Urinary bladder (tissue), 4 donors: ENCODE results near the gene LRRC4C. TPM values are rescaled to one million over a fixed set of nuclear protein-coding genes. Genes with fewer than 3 reads are reported as not detected.

Source experiments
- DNase-seq: peaks from one replicate; pipeline ENCODE4 v3.0.0-alpha.2; 2015; ENCODE audit errors: extremely low spot score
- H3K27ac ChIP-seq: one replicate; pipeline ENCODE4 v1.5.1; 2013; ENCODE audit warnings: low read depth, mild to moderate bottlenecking, moderate library complexity
- H3K36me3 ChIP-seq: one replicate; pipeline ENCODE4 v1.6.1; 2013; ENCODE audit warnings: mild to moderate bottlenecking, moderate library complexity; ENCODE audit not compliant: insufficient read depth
- H3K4me1 ChIP-seq: one replicate; pipeline ENCODE4 v1.6.1; 2013; ENCODE audit warnings: mild to moderate bottlenecking, moderate library complexity; ENCODE audit not compliant: insufficient read depth
- H3K4me3 ChIP-seq: one replicate; pipeline ENCODE4 v1.5.1; 2013; ENCODE audit warnings: low read depth, low read length
- WGBS: extraction: QIAGEN DNeasy Blood & Tissue Kit; methylation state at CpG from one replicate; pipeline ENCODE4 v1.1.7; 2013; 5-methylcytosine and 5-hydroxymethylcytosine counted together
- polyA plus RNA-seq: library from polyadenylated mRNA; stranded (reverse); fragments of 200-250 nt; gene quantifications from one replicate; pipeline ENCODE4 v1.2.3, GENCODE V29; 2013
- total RNA-seq: library from RNA; depleted of rRNA; stranded (reverse); fragments of >200 nt; gene quantifications from one replicate; pipeline ENCODE4 v1.2.3, GENCODE V29; 2014
- donor health status: healthy with polysubstance abuse.
- donor health status: healthy.

The LRRC4C gene
- total and polyA plus RNA-seq, 2 donors: 3.0 to 7.2 TPM

GRCh38 chr11:40838181-40838683 lies 621.2 kb downstream of the LRRC4C start:
- no peak for DNase-seq

DNA sequence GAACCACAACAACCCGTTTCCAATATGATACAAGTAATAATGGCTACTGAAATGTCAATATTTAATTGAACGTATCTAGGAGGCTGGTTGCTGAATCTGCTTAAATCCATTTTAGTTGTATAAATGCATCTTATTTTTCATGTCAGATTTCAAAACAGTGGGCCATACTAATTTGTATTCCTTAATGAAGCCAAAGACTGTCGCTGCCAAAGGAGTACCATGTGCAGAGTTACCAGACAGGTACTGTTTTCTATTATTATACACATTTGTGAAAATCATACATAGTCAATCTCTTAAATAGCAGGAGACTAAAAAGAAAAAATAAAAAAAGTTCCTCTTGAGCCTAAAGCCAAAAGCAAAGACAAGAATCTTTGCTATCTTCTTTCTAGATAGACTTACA lies 632.3 kb downstream of the LRRC4C start:
- no peak for DNase-seq
- H3K27ac ChIP-seq: no peak overlapping the region
- WGBS: 89% methylated on average over 3 of the region's 3 CpGs
- H3K36me3 ChIP-seq: no peaks in the 10 kb centered on the region
- no peaks in the 10 kb centered on the region for H3K4me1 ChIP-seq
- H3K4me3 ChIP-seq: no peak overlapping the region

More at GRCh38 chr11:40838181-40838683, 621.2 kb downstream of the LRRC4C start:
- no peaks in the 10 kb centered on the region for H3K4me1 ChIP-seq
- H3K27ac ChIP-seq: no peak overlapping the region
- H3K36me3 ChIP-seq: no peaks in the 10 kb centered on the region
- 99% methylated on average over 1 of the region's 1 CpG for WGBS
- H3K4me3 ChIP-seq: no peak overlapping the region

GRCh38 chr11:40826601-40827000 lies 632.9 kb downstream of the LRRC4C start:
- H3K36me3 ChIP-seq: no peaks in the 10 kb centered on the region
- H3K27ac ChIP-seq: no peak overlapping the region
- 72% methylated on average over 2 of the region's 2 CpGs for WGBS
- DNase-seq: no peak
- no peak overlapping the region for H3K4me3 ChIP-seq
- no peaks in the 10 kb centered on the region for H3K4me1 ChIP-seq

DNA sequence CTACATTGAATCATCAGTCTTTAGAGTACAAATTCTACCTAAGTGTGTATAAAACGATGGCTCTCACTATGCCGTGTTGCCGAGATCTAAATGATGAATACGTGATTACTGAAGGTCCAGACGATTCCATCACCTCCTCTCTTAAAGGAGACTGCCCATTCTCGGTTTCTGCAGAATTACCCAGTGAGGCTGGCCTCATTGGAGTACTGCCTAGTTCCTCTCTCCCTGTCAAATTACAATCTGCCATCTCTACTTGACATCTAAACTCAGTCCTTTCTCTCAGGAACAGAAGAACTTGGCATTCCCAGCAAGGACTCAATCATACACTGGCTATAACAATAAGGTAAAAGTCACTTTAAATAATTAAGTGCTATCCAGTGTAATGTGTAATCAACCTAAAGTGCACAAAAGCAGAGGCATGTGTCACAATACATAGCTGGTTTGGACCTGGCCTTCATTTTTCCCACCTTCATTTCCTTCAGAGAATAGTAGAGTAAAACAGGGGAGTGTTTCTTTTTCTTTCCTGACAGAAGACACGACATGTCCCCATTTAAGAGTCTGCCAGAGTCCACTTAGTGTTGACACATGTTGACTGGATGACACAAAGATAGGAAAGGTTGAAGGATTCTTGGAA lies 634.1 kb downstream of the LRRC4C start:
- 75% methylated on average over 7 of the region's 7 CpGs for WGBS
- Histone ChIP-seq H3K4me3 (no peak overlapping the region), H3K4me1 (no peaks in the 10 kb centered on the region), H3K27ac (no peak overlapping the region), H3K36me3 (no peaks in the 10 kb centered on the region)
- no peak for DNase-seq

DNA sequence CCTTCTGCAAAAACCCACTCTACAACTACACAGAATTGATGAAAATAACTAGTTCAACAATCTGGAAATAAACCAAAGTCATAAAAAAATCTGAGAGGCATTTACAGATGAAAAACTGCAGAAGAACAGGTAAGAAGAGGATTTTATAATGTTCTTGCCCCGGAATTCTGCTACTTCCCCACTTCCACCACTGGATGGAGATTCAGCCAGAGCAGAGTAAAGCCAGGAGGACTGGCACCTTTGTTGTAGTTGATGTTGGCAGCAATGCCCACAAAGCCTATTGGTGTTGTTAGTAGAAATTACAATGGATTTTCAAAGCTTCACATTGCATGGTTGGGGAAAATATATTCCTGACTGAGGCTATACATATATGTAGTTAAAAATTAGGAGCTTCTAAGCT lies 640.2 kb downstream of the LRRC4C start:
- H3K4me1 ChIP-seq: no peaks in the 10 kb centered on the region
- 73% methylated on average over 1 of the region's 1 CpG for WGBS
- H3K27ac ChIP-seq: no peak overlapping the region
- H3K36me3 ChIP-seq: no peaks in the 10 kb centered on the region
- no peak for DNase-seq
- no peak overlapping the region for H3K4me3 ChIP-seq

DNA sequence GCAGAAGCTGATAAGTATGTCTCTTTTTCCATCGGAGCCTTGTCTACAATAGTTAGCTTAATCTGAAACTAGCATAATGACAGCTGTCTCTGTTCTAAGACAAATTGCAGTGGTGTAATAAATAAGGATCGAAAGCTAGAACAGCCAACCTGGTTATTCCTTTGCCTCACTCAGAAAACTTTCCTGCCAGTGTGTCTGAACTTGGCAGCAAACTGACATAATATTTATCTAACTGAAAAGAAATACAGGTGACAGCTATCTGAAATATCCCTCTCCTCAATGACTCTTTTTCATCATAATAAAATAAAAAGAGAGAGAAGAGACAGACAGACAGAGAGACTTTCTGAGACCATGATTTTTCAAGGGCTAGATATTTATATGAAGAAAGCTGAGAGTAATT lies 642.5 kb downstream of the LRRC4C start:
- H3K4me3 ChIP-seq: no peak overlapping the region
- WGBS: 73% methylated on average over 2 of the region's 2 CpGs
- no peaks in the 10 kb centered on the region for H3K36me3 ChIP-seq
- H3K27ac ChIP-seq: no peak overlapping the region
- no peak for DNase-seq
- no peaks in the 10 kb centered on the region for H3K4me1 ChIP-seq

- no peak overlapping the region for H3K4me3 ChIP-seq
- H3K27ac ChIP-seq: no peak overlapping the region
- H3K4me1 ChIP-seq: no peaks in the 10 kb centered on the region
- no peak for DNase-seq
- H3K36me3 ChIP-seq: no peaks in the 10 kb centered on the region
- 86% methylated on average over 1 of the region's 1 CpG for WGBS
Observed at GRCh38 chr11:40797981-40798380, 661.5 kb downstream of the LRRC4C start.

DNA sequence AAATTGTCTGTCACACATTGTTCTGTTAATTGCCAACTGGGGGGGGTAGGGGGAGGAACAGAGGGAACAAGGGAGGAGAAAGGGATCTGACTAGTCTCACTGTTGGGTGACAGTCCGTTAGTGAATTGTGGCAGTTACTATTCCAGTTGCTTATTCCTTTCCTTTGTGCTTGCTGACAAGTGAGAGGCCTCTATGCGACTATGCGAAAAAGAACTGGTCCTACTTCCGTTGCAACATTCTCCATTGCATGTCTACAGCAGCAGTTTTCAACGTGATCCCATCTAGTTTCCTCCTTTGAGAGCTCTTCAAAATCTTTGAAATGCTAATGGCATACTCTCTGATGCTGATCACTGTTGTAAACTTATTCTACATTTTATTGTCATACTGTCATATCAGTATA lies 672.2 kb downstream of the LRRC4C start:
- 52% methylated on average over 5 of the region's 5 CpGs for WGBS
- Histone ChIP-seq H3K4me3 (no peak overlapping the region), H3K4me1 (no peaks in the 10 kb centered on the region), H3K36me3 (no peaks in the 10 kb centered on the region), H3K27ac (no peak overlapping the region)
- DNase-seq: no peak

DNA sequence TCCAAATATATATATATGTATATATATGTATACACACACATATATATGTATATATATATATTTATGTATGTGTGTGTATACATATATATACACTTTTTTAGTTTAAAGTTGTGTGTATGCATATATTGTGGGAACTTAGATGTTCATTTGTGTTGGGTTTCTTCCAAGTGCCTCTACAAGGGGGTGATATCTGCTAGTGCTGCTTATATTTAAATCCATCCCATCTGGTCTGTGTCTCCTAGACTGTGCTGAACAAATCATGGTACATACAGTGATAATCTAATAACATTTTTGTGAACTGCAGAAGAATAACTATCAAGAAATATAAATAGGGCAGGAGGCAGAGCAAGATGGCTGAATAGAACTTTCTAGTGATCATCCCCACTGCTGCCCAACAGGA lies 696.4 kb downstream of the LRRC4C start:
- Histone ChIP-seq H3K36me3 (no peaks in the 10 kb centered on the region), H3K4me1 (no peaks in the 10 kb centered on the region), H3K4me3 (no peak overlapping the region), H3K27ac (no peak overlapping the region)
- DNase-seq: no peak

DNA sequence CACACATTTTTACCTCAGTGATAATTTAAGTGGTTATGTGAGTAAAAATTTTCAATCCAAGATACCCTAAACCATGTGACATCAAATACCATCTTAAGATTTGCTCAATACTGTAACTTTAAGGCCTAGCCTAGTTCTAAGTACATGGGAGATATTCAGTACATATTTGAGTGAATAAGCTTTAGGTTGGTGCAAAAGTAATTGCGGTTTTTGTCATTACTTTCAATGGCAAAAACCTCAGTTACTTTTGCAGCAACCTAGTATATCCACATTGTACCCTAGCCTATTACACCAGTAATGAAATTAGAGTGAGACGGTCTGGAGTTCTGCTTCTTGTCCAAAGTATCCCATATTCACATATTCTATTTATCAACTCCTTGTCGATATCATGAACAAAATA lies 700.1 kb downstream of the LRRC4C start:
- Histone ChIP-seq H3K36me3 (no peaks in the 10 kb centered on the region), H3K27ac (no peak overlapping the region), H3K4me3 (no peak overlapping the region), H3K4me1 (no peaks in the 10 kb centered on the region)
- 90% methylated on average over 3 of the region's 3 CpGs for WGBS
- no peak for DNase-seq

DNA sequence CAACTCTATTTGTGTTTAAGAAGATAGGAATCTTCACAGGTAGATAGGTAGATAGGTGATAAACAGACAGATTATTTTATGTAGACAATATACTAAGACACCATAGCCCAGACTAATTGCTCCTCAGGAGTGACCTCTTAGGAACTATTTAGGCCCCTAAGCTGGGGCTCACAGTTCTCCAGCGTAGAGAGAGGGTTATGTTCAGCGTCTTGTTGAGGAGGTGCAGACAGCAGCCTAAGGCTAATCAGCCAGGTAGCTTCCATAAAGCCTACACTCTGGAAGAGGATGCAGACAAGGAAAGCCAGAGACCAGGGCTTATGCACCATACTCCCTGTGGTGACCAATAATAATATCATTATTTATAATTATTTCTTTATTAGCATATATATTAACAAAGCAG lies 705.2 kb downstream of the LRRC4C start:
- no peaks in the 10 kb centered on the region for H3K4me1 ChIP-seq
- WGBS: 68% methylated on average over 2 of the region's 2 CpGs
- DNase-seq: no peak
- H3K27ac ChIP-seq: no peak overlapping the region
- H3K36me3 ChIP-seq: no peaks in the 10 kb centered on the region
- H3K4me3 ChIP-seq: no peak overlapping the region

GRCh38 chr11:40746282-40746681 lies 713.2 kb downstream of the LRRC4C start:
- H3K36me3 ChIP-seq: no peaks in the 10 kb centered on the region
- no peak for DNase-seq
- WGBS: 80% methylated on average over 4 of the region's 4 CpGs
- no peak overlapping the region for H3K27ac ChIP-seq
- no peaks in the 10 kb centered on the region for H3K4me1 ChIP-seq
- no peak overlapping the region for H3K4me3 ChIP-seq

GRCh38 chr11:40732132-40732531 lies 727.3 kb downstream of the LRRC4C start:
- DNase-seq: no peak
- Histone ChIP-seq H3K27ac (no peak overlapping the region), H3K4me3 (no peak overlapping the region), H3K4me1 (no peaks in the 10 kb centered on the region), H3K36me3 (no peaks in the 10 kb centered on the region)
- WGBS: 25% methylated on average over 4 of the region's 4 CpGs

DNA sequence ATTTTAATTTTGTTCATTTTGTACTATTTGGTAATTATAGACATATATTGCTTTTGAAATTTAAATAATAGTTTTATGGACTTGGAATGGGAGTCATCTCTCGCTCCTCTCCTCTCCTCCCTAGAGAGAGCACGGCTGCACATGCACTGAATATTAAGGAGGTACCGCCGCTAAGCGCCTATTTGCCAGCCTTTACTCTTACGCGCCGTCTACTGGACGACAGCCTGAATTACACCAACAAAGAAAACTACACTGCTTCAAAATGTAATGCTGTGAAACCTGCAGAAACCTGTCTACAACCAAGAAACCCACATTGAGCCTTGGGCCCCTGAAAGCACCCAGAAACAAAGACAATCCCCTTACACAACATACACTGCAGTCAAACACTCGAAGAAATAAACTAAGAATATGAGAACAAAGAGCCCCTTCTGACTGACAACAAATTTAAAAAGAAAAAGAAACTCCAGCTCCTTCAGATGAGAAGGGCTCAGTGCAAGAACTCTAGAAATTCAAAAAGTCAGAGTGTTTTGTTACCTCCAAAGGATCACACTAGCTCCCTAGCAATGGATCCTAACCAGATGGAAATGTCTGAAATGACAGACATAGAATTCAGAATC lies 737.2 kb downstream of the LRRC4C start:
- Histone ChIP-seq H3K36me3 (no peaks in the 10 kb centered on the region), H3K4me1 (no peaks in the 10 kb centered on the region), H3K27ac (no peak overlapping the region), H3K4me3 (no peak overlapping the region)
- 29% methylated on average over 10 of the region's 10 CpGs for WGBS
- no peak for DNase-seq
